GM19023 (cell line): ENCODE data around the gene HEBP1.

Experiments used
- ATAC-seq: cut with Tn5 transposase; IDR thresholded peaks from one replicate; pipeline ENCODE4 v1.9.1; 2021; ENCODE audit warnings: mild to moderate bottlenecking, moderate library complexity; ENCODE audit not compliant: unreplicated experiment

HEBP1 gene

DNA sequence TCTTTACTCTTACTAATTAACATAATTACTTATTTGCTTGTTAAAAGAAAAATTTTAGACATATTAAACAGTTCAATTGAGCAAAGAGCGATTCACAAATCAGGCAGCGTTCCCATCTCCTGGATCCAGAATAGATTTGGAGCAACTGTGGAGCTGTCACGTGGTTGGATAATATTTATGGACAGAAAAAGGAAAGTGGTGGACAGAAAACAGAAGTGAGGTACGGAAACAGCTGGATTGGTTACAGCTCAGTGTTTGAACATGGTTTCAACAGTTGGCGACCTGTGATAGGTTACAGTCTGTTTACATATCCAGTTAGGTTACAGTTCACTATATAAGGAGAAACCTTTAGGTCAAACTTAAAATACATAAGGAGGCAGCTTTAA, 24.5 kb upstream of the HEBP1 start:
- no peak for ATAC-seq

DNA sequence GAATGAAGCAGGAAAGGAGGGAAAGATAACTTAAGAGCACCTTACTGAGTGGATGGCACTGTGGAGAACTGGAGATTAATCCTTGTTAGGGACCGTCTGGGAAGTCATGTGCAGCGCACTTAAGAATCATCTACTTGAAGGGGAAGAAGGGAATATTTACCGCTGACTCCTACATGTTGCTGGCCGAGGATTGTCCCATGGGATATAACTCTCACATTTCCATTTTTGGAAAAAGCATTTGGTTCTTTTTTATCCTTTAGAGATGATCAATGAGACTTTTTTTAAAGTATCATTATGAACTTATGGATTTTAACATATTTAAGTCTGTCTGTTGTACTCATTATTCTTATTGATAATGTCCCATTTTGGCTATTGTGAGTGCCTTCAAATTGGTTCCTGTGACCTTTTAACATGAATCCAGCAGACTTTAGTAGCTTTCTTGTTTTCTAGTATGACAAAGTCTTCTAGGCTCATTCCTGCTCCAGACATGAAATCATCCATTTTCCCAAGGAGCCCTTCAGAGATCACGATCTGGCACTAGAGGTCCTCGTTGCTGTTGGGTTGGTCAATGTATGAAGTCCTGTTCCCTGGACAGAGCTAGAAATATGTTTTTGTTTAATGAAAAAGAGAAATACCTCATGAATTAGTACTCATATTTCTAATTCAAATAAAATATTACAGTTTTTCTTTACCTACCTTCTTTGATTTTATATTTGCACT, 23.9 kb upstream of the HEBP1 start:
- no peak for ATAC-seq

GRCh38 chr12:13022851-13023271, 22.8 kb upstream of the HEBP1 start:
- no peak for ATAC-seq

DNA sequence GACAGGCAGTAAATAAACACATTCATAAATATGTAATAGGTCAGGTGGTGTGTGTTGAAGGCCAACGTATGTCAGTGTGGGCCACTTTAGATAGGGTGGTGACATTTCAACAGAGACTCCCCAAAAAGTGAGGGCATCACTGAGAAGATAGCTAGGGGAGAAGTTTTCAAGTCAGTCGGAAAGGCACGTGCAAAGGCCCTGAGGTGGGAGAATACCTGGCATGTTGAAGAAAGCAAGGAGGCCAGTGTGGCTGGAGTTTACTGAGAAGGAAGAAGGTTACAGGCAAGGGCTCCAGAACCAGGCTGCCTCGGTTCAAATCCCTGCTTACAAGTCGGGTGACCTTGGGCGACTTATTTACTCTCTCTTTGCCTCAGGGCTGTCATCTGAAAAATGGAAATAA, 11.0 kb upstream of the HEBP1 start:
- no peak for ATAC-seq

- ATAC-seq: no peak
Observed at GRCh38 chr12:13008741-13009380, 8.8 kb upstream of the HEBP1 start.

DNA sequence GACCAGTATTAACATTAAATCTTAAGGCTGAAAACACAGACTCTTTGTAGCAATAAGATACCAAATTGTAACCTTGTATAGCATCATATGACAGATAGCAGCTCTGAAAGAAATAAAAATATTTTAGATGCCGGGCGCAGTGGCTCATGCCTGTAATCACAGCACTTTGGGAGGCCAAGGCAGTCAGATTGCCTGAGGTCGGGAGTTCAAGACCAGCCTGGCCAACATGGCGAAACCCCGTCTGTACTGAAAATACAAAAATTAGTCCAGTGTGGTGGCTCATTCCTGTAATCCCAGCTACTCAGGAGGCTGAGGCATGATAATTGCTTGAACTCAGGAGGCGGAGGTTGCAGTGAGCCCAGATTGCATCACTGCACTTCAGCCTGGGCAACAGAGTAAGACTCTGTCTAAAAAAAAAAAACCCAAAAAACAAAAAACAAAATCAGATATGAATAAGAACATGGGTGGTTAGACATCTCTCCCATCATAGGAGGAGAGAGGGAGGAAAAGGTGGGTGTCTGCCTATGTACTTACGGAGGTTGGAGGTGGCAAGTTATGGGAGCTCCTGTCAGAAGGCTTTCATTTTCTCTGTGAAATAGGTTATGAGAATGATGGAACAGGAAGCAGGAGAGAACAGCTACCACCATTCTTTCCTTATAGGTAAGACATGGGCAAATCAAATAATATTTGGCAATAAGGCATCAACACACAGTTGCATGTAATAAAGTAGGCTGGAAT, 7.6 kb upstream of the HEBP1 start:
- ATAC-seq: no peak

DNA sequence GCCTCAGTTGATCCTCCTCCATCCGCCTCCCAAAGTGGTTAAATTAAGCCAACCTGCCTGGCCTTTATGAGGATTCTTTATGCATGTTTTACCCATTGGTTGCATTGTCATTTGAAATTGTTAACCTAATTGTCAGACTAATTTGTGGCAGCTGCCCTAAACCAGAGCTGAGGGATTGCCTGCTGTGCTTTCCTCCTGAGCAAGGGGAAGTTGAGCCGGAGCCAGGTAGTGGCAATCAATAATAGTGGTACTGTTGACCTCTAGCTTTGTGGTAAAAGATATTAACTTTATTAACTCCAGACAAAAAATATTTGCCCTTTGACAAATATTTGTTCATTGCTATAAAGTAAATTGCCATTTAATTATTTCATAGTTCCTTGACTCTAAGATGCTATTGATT, 5.6 kb upstream of the HEBP1 start:
- no peak for ATAC-seq

DNA sequence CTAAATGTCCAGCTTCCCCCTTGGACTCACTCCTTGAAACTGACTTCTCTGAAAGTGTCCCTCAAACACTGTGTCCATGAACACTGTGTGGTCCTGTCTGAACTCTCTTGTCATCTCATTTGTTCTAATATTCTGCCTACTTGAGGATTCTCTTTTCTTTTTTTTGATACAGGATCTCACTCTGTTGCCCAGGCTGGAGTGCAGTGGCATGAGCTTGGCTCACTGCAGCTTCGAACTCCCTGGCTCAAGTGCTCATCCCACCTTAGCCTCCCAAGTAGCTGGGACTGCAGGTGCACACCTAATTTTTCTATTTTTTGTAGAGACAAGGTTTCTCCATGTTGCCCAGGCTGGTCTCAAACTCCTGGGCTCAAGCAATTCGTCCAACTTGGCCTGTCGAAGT, 4.9 kb upstream of the HEBP1 start:
- ATAC-seq: no peak

GRCh38 chr12:13004361-13004760, 4.3 kb upstream of the HEBP1 start:
- ATAC-seq: no peak

- no peak for ATAC-seq
Observed at GRCh38 chr12:13002301-13003097, 2.4 kb upstream of the HEBP1 start.

GRCh38 chr12:13001775-13002040, 1.6 kb upstream of the HEBP1 start:
- no peak for ATAC-seq

GRCh38 chr12:13000925-13001774, 1.1 kb upstream of the HEBP1 start:
- peak; percentile 17 for ATAC-seq

- peak; percentile 24 for ATAC-seq
Observed at GRCh38 chr12:13000616-13000924, 505 bp upstream of the HEBP1 start.

GRCh38 chr12:12999271-12999958, 650 bp downstream of the HEBP1 start:
- ATAC-seq: no peak

DNA sequence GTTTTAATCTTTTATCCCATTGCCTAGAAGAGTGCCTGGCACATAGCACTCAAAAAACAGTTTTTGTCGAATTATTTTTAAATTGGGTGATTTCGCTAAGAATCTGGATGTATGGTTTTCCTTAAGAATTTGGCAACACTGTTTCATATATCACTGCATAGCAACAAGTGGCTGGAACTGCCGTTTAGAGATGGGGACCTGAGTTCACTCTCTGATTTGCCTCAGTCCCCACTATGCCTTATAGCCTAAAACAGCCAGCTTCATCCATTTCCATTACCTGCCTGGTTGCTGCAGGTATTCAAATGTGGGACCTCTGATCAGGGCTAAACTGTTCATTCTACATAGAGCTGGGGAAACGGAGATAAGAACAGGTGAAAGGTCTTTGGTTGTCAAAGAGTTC, 1.8 kb downstream of the HEBP1 start:
- no peak for ATAC-seq

DNA sequence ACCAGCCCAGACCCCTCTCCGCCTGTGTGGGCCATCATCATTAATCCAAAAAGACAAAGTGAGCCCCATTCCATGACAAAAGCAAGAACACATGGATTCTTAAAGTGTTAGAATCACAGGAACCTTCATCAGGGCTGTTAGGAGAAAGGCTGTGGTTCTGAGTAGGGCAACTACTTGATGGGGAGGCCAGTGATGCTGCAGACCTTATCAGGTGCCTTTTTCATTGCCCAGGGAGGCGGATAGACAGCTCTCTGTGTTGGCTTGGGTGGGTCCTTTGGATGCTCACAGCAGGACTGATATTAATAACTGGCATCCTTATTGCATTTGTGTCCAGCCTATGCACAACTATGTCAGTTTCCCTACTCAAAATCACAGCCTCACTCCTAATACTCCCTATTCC, 2.3 kb downstream of the HEBP1 start:
- ATAC-seq: no peak

DNA sequence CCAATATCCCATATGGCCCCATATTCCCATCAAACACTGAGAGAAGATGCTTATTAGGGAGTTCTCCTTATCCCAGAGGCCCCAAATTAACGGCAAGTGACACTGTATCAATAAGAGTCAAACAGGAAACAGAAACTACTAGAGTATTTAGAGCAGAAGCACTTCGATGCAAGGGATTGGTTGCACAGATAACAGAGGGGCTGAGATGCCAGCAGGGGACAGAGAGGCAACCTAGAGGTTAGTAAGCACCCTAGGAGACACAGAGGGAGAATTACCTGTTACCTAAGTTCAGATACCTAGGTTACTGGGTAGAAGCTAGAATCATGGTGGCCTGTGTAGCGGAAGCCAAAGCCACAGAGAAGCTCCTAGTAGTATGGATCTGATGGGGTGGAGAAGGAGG, 2.9 kb downstream of the HEBP1 start:
- no peak for ATAC-seq

DNA sequence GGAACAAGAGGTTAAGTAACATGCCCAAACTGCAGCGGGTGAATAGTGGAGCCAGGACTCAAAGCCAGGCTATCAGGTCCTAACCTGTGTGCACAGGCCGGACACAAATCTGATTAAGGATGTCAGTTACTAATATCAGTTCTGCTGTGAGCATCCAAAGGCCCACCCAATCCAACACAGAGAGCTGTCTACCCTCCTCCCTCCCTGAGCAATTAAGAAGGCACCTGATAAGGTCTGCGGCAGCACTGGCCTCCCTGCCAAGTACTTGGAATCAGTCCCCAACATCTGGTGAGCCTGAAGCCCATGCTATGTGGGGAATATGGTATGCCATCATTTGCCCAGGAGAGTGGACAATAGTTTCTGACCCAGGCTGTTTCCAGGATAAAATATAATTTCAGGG, 3.9 kb downstream of the HEBP1 start:
- no peak for ATAC-seq

- no peak for ATAC-seq
Observed at GRCh38 chr12:12995088-12995487, 5.0 kb downstream of the HEBP1 start.

GRCh38 chr12:12993367-12993766, 6.7 kb downstream of the HEBP1 start:
- ATAC-seq: no peak
